Measurements from ENCODE around the gene MVP. TPM values are rescaled to one million over a fixed set of nuclear protein-coding genes. Genes with fewer than 3 reads are reported as not detected.
"Not testable (repeated sequence)": the region's sequence is repeated elsewhere in the genome, so short reads cannot be mapped to it uniquely, and the experiment has no call there.

The MVP gene
- polyA plus RNA-seq, 1 experiment, result 251 TPM

DNA sequence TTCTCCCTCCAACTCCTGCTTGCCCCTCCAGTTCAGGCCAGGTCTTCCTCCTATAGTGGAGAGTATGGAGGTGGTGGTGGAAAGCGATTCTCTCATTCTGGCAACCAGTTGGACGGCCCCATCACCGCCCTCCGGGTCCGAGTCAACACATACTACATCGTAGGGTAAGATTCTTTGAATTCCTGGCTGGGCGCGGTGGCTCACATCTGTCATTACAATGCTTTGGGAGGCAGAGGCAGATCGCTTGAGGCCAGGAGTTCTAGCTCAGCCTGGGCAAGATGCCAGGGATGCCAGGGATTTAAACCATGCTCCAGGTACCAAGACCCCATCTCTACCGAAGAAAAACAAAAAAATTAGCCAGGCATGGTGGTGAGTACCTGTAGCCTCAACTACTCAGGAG lies 40.8 kb upstream of the MVP start:
- Histone ChIP-seq H3K4me3 (ENCODE audit: low read depth, low read length) (no peak overlapping the region), H3K27me3 (ENCODE audit: control insufficient read depth, insufficient read depth, low read length) (peaks cover 26% of the 10 kb centered on the region), H3K9me3 (ENCODE audit: control insufficient read depth, insufficient read depth, low read length) (no peaks in the 10 kb centered on the region), H3K27ac (ENCODE audit: low read depth, low read length) (no peak overlapping the region)
- CTCF ChIA-PET, result interaction anchor here (1.1 kb wide), 1 partner anchor 9 kb away, joined by 3 read pairs; no protein-coding TSS in a partner anchor
- TF ChIP-seq, protein P1, sequence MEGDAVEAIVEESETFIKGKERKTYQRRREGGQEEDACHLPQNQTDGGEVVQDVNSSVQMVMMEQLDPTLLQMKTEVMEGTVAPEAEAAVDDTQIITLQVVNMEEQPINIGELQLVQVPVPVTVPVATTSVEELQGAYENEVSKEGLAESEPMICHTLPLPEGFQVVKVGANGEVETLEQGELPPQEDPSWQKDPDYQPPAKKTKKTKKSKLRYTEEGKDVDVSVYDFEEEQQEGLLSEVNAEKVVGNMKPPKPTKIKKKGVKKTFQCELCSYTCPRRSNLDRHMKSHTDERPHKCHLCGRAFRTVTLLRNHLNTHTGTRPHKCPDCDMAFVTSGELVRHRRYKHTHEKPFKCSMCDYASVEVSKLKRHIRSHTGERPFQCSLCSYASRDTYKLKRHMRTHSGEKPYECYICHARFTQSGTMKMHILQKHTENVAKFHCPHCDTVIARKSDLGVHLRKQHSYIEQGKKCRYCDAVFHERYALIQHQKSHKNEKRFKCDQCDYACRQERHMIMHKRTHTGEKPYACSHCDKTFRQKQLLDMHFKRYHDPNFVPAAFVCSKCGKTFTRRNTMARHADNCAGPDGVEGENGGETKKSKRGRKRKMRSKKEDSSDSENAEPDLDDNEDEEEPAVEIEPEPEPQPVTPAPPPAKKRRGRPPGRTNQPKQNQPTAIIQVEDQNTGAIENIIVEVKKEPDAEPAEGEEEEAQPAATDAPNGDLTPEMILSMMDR (IDR thresholded peaks at IDR 0.05; ENCODE audit: low read depth, low read length), result no peak
- POLR2A ChIA-PET, result no interaction called here
- DNase-seq (ENCODE audit: low read depth, low spot score), result no peak

DNA sequence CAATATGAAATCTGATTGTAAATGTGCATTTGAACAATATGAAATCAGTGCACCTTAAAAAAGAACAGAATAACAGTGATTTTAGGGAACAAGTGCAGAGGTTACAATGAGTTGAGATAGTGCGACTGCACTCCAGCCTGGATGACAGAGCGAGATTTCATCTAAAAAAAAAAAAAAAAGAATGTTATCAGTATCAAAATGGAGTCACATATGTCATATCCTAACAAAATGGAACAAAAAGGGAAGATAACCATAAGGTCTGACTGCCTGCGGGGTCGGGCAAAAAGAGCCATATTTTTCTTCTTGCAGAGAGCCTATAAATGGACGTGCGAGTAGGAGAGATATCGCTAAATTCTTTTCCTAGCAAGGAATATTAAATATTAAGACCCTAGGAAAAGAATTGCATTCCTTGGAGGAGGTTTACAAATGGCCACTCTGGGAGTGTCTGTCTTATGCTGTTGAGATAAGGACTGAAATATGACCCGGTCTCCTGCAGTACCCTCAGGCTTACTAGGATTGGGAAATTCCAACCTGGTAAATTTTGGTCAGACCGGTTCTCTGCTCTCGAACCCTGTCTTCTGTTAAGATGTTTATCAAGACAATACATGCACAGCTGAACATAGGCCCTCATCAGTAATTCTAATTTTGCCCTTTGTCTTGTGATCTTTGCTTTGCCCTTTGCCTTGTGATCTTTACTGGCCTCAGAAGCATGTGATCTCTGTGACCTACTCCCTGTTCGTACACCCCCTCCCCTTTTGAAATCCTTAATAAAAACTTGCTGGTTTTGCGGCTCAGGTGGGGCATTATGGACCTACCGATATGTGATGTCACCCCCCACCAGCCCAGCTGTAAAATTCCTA lies 36.9 kb upstream of the MVP start:
- CTCF ChIA-PET; POLR2A ChIA-PET; H3K4me3 ChIP-seq (ENCODE audit: low read depth, low read length); DNase-seq (ENCODE audit: low read depth, low spot score); H3K9me3 ChIP-seq (ENCODE audit: control insufficient read depth, insufficient read depth, low read length); H3K27ac ChIP-seq (ENCODE audit: low read depth, low read length): not testable (repeated sequence)
- H3K27me3 ChIP-seq (ENCODE audit: control insufficient read depth, insufficient read depth, low read length), result peaks cover 26% of the 10 kb centered on the region

DNA sequence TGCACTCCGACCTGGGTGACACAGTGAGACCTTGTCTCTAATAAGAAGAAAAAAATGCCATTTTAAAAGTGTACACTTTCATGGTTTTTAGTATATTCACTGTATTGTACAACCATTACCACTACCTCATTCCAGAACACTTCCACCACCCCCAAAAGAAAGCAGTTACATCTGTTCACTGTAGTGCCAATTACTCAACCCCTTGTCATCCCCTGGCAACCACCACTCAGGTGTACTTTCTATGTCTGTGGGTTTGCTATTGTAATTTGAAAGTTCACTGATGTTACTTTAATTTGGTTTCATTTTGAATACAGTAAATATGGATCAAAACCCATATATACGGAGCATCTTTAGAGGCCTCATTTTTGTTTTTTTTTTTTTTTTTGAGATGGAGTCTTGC lies 36.1 kb upstream of the MVP start:
- ChIA-PET CTCF (interaction anchor here (0.6 to 2.5 kb wide), 15 partner anchors 9 to 858 kb away, joined by 3 to 9 read pairs (median 3); no protein-coding TSS in a partner anchor), POLR2A (no interaction called here)
- no peak overlapping the region for H3K4me3 ChIP-seq (ENCODE audit: low read depth, low read length)
- peaks cover 18% of the 10 kb centered on the region for H3K27me3 ChIP-seq (ENCODE audit: control insufficient read depth, insufficient read depth, low read length)
- H3K27ac ChIP-seq (ENCODE audit: low read depth, low read length), result no peak overlapping the region
- TF ChIP-seq, protein P1 (IDR thresholded peaks at IDR 0.05; ENCODE audit: low read depth, low read length), result no peak
- no peaks in the 10 kb centered on the region; the same call in 1 of the 2 replicates for H3K9me3 ChIP-seq (ENCODE audit: control insufficient read depth, insufficient read depth, low read length)
- no peak for DNase-seq (ENCODE audit: low read depth, low spot score)

DNA sequence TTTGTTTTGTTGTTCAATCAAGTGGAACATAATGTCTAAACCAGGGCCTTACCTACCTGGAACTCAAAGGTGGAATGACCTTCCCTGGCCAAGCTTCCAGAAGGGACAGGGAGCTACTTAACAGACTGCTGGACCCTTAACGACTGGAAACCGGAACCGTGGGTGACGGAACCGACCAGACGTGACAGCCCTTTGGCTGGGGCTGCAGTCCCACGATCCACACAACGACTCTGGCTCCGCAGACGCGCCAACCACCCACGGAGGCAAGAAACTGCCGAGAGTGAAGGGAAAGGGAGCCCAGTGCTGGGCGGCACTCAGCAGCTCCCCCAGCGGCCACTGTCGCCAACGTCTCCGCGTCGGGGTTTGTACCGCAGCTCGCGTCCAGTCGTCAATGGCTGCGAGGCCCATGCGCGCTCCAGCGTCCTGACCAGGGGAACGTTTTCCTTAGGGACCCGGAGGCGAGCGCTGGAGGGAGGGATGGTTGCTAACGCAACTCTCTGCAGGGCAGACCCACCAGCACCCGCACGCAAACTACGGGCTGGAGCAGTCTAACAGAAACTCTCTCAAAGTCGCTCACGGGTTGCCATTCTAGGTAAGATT lies 35.3 kb upstream of the MVP start:
- no peak for DNase-seq (ENCODE audit: low read depth, low spot score)
- POLR2A ChIA-PET, result no interaction called here
- H3K27me3 ChIP-seq (ENCODE audit: control insufficient read depth, insufficient read depth, low read length), result peaks cover 12% of the 10 kb centered on the region
- CTCF ChIA-PET, result interaction anchor here (0.6 to 2.5 kb wide), 19 partner anchors 9 to 859 kb away, joined by 3 to 9 read pairs (median 3); no protein-coding TSS in a partner anchor
- H3K27ac ChIP-seq (ENCODE audit: low read depth, low read length), result no peak overlapping the region
- peak overlapping the region; percentile 31 for H3K4me3 ChIP-seq (ENCODE audit: low read depth, low read length)
- H3K9me3 ChIP-seq (ENCODE audit: control insufficient read depth, insufficient read depth, low read length), result no peaks in the 10 kb centered on the region; the same call in 1 of the 2 replicates
- TF ChIP-seq, protein P1 (IDR thresholded peaks at IDR 0.05; ENCODE audit: low read depth, low read length), result peak; percentile 76

DNA sequence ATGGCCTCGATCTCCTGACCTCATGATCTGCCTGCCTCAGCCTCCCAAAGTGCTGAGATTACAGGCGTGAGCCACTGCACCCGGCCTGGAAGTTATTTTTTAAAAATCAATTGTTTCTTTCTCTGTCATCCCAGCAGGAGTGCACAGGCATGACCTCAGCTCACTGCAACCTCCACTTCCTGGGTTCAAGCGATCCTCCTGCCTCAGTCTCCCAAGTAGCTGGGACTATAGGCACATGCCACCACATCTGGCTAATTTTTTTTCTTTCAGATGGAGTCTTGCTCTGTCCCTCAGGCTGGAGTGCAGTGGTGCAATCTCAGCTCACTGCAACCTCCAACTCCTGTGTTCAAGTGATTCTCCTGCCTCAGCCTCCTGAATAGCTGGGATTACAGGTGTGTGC lies 33.1 kb upstream of the MVP start:
- H3K27me3 ChIP-seq (ENCODE audit: control insufficient read depth, insufficient read depth, low read length); H3K9me3 ChIP-seq (ENCODE audit: control insufficient read depth, insufficient read depth, low read length); POLR2A ChIA-PET; H3K4me3 ChIP-seq (ENCODE audit: low read depth, low read length); DNase-seq (ENCODE audit: low read depth, low spot score); H3K27ac ChIP-seq (ENCODE audit: low read depth, low read length); CTCF ChIA-PET: not testable (repeated sequence)
